ENCODE measurements around the gene CFB. TPM values are rescaled to one million over a fixed set of nuclear protein-coding genes. Genes with fewer than 3 reads are reported as not detected.
A peak's percentile ranks its signal among the peaks of the same experiment; 100 is the strongest.
"Not testable (repeated sequence)": the region's sequence is repeated elsewhere in the genome, so short reads cannot be mapped to it uniquely, and the experiment has no call there.

Gene CFB
- total RNA-seq, 1 experiment from 2014 or later, result not detected

DNA sequence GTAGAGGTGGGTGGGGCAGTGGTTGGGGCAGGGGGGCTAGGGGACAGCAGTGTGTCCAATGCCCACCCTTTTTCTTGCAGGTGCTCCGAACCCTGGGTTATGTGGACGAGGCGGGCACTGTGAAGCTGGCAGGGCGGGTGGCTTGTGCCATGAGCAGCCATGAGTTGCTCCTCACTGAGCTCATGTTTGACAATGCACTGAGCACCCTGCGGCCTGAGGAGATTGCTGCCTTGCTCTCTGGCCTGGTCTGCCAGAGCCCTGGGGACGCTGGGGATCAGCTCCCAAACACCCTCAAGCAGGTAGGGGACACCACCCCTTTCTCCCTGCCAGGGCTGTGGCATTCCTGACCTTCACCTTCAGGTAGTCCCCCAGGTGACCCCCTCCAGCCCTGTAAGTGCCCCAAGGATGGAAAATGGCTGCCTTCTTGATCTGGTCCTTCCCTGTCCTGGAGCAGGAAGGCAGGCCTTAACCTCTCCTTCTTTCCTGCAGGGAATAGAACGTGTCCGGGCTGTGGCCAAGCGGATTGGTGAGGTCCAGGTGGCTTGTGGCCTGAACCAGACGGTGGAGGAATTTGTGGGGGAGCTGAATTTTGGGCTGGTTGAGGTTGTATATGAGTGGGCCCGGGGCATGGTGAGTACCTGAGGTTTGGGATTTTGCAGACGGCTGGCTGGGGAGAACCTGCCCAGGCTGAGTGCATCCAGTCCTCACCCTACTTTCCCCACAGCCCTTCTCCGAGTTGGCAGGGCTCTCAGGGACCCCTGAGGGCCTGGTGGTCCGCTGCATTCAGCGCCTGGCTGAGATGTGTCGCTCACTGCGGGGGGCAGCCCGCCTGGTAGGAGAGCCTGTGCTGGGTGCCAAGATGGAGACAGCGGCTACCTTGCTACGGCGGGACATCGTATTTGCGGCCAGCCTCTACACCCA is 23.2 kb downstream of the CFB start:
- DNase-seq, result no peak
- H3K27me3 ChIP-seq (ENCODE audit: control insufficient read depth, insufficient read depth, low read length), result no peaks in the 10 kb centered on the region
- peaks cover 36% of the 10 kb centered on the region for H3K36me3 ChIP-seq (replicated peaks; ENCODE audit: control insufficient read depth, insufficient read depth, low read length)
- no peak overlapping the region for H3K4me3 ChIP-seq (ENCODE audit: insufficient read depth, low read depth, low read length)

DNA sequence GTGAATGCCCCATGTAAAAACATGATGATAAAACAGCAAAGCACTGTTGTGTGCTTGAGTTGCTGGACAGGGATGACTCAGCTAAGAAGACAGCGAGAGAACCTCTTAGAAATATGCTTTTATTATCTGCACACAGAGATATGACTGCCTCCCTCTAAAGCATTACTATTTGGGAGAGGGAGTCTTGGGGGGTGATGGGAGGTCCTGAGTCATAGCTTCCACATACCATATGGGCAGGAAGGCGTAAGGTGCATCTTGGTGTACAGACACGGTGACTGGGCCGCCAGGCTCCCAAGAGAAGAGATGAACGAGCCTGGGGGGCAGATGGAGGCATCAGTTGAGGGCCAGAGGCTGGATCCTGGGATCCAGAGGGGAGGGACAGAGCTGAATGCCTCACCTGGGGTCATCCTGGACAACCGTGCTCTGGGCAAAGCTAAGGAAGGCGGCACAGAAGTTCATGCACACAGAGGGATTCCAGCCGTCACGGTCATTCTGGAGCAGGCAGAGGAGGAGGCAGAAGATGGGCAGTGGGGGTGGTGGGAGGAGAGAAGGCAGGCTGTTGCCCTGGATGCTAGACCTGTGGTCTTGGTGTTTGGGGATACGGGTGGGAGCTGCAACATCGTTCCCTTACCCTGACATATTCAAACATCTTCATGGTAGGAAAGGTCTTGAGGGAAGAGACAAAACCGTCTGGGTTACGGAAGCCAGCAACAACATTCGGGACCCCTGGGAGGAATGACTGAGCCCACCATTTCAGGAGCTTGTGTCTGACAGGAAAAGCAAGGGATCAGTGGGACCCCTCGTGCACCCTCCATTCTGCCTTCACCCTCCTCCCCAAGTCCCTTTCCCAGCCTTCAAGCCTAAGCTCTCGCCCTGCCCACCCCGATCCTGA is 24.1 kb downstream of the CFB start:
- Histone ChIP-seq H3K4me3 (ENCODE audit: insufficient read depth, low read depth, low read length) (no peak overlapping the region), H3K27me3 (ENCODE audit: control insufficient read depth, insufficient read depth, low read length) (no peaks in the 10 kb centered on the region), H3K36me3 (replicated peaks; ENCODE audit: control insufficient read depth, insufficient read depth, low read length) (peaks cover 34% of the 10 kb centered on the region)
- DNase-seq, result no peak

DNA sequence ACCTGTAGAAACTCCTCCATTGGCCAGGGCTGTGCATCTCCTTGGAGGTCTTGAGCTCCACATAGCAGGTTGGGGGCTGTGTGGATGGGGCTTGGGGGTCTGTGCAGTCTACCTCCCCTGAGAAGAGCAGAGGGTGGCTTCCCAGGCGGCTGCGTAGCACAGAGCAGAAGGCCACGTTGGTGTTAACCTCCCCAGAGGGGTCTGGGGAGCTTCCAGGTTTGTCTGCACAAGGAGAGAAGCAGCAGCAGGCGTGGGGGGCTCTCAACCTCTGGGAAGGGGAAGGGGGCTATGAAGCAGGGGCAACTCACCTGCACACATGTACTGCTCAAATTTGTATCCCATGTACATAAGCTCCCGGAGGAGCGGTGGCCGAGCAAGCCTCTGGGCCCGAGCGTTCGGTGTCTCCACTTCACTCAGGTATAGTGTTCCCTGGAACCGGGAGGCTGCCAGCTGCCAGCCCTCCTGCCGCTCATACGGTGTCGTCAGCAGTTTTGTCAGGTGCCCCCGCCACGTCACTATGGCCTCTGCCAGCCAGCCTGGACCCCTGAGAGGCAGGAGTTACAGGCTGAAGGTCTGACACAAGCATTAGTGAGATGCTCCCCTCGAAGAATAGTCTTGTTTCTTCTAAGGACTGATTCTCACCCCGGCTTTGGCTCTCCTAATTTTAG is 24.8 kb downstream of the CFB start:
- Histone ChIP-seq H3K36me3 (replicated peaks; ENCODE audit: control insufficient read depth, insufficient read depth, low read length) (peaks cover 30% of the 10 kb centered on the region), H3K27me3 (ENCODE audit: control insufficient read depth, insufficient read depth, low read length) (no peaks in the 10 kb centered on the region), H3K4me3 (ENCODE audit: insufficient read depth, low read depth, low read length) (peak overlapping the region; percentile 74)
- DNase-seq, result no peak

DNA sequence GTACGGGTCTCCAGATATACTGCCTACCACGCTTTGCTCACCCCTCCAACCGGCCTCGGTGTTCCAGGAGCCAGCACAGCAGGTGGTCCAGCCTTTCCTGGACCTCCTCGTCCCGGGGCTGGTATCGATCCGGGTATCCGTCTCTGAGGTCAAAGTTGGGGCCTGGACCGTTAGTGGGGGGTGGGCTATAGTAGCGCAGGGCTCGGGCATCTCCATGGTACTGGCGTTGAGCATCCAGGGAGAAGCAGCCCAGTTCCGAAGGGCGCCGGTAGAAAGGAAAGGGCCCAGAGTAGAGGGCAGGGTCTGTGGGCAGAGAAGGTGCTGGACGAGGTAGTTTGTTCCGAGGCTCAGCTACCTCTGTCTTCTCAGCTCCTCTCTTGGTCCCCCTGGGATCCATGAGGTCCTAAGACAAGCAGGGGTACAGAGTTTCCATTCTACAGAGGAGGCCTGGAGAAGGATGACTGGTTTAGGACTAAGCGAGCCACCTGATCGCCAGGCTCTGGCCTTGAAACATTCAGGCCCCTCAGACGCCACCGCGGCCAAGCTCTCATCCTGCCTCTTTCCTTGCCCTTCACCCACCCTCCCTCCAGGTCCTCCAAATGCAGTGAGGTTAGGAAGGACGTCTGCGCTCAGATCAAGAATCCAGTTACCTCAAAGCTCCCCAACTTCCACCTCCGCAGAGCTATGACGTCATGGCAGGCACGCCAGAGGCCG is 25.5 kb downstream of the CFB start:
- DNase-seq, result no peak
- Histone ChIP-seq H3K4me3 (ENCODE audit: insufficient read depth, low read depth, low read length) (peak overlapping the region; percentile 74), H3K36me3 (replicated peaks; ENCODE audit: control insufficient read depth, insufficient read depth, low read length) (peaks cover 27% of the 10 kb centered on the region), H3K27me3 (ENCODE audit: control insufficient read depth, insufficient read depth, low read length) (no peaks in the 10 kb centered on the region)

DNA sequence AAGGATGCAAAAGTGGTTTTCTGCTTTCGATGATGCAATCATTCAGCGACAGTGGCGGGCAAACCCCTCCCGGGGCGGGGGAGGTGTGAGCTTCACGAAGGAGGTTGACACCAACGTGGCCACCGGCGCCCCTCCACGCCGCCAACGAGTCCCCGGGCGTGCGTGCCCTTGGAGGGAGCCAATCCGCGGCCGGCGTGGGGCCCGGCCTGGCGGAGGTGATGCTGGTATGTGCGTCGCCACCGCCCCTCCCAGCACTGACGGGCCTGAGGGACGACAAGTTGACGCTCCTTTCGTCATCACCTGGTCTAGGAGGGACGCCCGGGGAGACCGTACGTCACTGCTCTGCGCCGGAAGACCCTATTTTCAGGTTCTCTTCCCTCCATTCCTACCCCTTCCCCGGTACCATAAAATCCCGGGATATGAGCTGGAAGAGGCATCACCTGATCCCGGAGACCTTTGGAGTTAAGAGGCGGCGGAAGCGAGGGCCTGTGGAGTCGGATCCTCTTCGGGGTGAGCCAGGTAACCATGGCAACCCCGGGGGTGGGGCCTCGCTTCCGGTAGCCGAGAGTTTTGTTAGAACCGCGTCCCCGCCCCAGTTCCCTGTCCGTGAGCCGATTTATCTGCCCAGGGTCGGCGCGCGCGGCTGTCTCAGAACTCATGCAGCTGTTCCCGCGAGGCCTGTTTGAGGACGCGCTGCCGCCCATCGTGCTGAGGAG is 26.3 kb downstream of the CFB start, which contains the start of gene DXO:
Gene DXO, minus strand, starts transcription at position 146 of the 716 bp plus-strand sequence. CDS start 463 bp downstream, outside the sequence.
- peak; percentile 99 for DNase-seq
- Histone ChIP-seq H3K36me3 (replicated peaks; ENCODE audit: control insufficient read depth, insufficient read depth, low read length) (peaks cover 19% of the 10 kb centered on the region), H3K27me3 (ENCODE audit: control insufficient read depth, insufficient read depth, low read length) (no peaks in the 10 kb centered on the region), H3K4me3 (ENCODE audit: insufficient read depth, low read depth, low read length) (peak within 1 kb of the TSS; percentile 74)

DNA sequence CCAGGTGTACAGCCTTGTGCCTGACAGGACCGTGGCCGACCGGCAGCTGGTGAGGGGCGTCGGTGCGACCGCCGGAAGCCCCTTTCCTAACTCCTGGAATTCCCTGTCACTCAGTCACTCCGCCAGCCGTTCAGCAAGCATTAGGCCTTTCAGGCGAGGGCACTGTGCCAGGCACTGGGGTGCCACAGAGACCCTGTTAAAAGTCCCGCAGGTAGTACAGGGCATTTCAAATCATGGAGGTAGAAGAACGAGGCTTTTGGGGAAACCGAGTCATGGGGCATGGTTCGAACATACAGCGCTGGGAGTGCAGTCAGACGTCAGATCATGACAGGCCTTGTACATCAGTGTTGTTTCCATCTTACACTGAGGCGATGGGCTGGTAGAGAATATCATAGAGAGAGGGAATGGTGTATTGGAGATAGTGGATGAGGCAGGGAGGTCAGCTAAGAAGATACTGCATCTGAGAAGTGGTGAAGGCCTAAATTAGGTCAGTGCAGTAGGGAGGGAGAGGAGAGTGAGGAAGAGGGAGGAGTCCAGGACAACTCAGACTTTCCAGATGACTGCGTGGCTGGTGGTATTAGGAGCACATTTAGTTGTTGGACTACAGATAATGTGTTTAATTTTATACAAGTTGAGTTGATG is 26.9 kb downstream of the CFB start:
- H3K36me3 ChIP-seq (replicated peaks; ENCODE audit: control insufficient read depth, insufficient read depth, low read length), result peaks cover 13% of the 10 kb centered on the region
- DNase-seq, result no peak
- peak overlapping the region; percentile 74 for H3K4me3 ChIP-seq (ENCODE audit: insufficient read depth, low read depth, low read length)
- H3K27me3 ChIP-seq (ENCODE audit: control insufficient read depth, insufficient read depth, low read length), result no peaks in the 10 kb centered on the region

DNA sequence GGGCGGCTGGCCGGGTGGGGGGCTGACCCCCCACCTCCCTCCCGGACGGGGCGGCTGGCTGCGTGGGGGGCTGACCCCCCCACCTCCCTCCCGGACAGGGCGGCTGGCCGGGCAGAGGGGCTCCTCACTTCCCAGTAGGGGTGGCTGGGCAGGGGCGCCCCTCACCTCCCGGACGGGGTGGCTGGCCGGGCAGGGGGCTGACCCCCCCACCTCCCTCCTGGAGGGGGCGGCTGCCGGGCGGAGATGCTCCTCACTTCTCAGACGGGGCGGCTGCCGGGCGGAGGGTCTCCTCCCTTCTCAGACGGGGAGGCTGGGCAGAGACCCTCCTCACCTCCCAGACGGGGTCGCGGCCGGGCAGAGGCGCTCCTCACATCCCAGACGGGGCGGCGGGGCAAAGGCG is 30.2 kb downstream of the CFB start:
- H3K4me3 ChIP-seq (ENCODE audit: insufficient read depth, low read depth, low read length); H3K27me3 ChIP-seq (ENCODE audit: control insufficient read depth, insufficient read depth, low read length); DNase-seq: not testable (repeated sequence)

DNA sequence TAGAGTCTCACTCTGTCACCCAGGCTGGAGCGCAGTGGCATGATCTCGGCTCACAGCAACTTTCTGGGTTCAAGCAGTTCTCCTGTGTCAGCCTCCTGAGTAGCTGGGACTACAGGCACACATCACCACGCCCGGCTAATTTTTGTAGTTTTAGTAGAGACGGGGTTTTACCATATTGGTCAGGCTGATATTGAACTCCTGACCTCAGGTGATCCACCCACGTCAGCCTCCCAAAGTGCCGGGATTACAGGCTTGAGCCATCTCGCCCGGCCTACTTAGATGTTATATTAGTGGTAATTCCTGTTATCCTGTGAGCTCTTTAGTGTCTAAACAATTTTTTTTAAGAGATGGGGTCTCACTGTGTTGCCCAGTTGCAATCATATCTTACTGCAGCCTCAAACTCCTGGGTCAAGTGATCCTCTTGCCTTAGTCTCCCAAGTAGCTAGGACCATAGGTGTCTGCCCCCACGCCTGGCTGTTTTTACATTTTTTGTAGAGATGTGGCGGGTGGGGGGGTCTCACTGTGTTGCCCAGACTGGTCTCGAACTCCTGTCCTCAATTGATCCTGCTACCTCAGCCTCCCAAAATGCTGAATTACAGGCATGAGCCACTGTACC is 32.0 kb downstream of the CFB start:
- H3K36me3 ChIP-seq (replicated peaks; ENCODE audit: control insufficient read depth, insufficient read depth, low read length), result no peaks in the 10 kb centered on the region
- no peak for DNase-seq
- no peaks in the 10 kb centered on the region for H3K27me3 ChIP-seq (ENCODE audit: control insufficient read depth, insufficient read depth, low read length)
- H3K4me3 ChIP-seq (ENCODE audit: insufficient read depth, low read depth, low read length), result no peak overlapping the region

More for the DNA sequence above, 30.2 kb downstream of the CFB start:
- not testable (repeated sequence) for H3K36me3 ChIP-seq (replicated peaks; ENCODE audit: control insufficient read depth, insufficient read depth, low read length)

DNA sequence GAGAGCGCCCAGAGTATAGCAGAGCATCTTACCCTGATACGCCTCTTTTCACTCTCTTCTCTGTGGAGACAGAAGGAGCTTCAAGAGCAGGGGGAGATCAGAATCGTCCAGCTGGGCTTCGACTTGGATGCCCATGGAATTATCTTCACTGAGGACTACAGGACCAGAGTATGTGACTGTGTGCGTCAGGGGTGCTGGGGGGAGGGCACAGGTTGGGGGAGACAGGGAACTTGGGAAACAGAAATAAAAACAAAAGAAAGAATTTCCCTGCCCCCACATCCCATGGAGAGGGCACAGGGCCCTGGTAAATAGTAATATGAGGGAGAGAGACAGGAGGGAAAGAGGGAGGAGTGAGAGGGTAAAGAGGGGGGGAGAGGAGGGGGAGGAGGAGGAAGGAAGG is 32.9 kb downstream of the CFB start:
- Histone ChIP-seq H3K4me3 (ENCODE audit: insufficient read depth, low read depth, low read length) (no peak overlapping the region), H3K36me3 (replicated peaks; ENCODE audit: control insufficient read depth, insufficient read depth, low read length) (no peaks in the 10 kb centered on the region), H3K27me3 (ENCODE audit: control insufficient read depth, insufficient read depth, low read length) (no peaks in the 10 kb centered on the region)
- DNase-seq, result no peak

DNA sequence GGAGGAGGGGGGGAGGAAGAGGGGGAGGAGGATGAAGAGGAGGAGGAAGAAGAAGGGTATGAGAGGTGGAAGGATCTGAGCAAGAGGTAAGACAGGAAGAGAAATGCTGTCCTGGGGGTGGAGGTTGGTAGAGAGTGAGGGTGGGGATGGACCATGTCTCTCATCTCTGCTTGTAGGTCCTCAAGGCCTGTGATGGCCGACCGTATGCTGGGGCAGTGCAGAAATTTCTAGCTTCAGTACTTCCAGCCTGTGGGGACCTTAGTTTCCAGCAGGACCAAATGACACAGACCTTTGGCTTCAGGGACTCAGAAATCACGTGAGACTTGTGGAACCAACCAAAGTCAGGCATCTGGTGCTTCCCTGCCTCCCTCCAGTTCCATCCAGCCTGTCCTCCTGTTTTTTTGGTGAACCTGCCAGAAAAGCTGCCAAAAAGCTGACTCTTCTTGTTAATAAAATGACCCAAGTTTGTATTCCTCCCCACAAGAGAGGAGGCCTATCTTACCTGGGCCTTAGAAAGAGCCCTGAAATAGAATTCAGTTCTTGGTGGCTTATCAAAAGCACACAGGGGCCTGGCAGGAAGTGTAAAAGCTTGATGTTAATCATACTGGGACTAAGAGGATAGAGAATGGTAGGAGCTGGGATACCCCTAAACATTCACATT is 33.5 kb downstream of the CFB start:
- no peak for DNase-seq
- H3K27me3 ChIP-seq (ENCODE audit: control insufficient read depth, insufficient read depth, low read length), result no peaks in the 10 kb centered on the region
- no peaks in the 10 kb centered on the region for H3K36me3 ChIP-seq (replicated peaks; ENCODE audit: control insufficient read depth, insufficient read depth, low read length)
- H3K4me3 ChIP-seq (ENCODE audit: insufficient read depth, low read depth, low read length), result no peak overlapping the region

DNA sequence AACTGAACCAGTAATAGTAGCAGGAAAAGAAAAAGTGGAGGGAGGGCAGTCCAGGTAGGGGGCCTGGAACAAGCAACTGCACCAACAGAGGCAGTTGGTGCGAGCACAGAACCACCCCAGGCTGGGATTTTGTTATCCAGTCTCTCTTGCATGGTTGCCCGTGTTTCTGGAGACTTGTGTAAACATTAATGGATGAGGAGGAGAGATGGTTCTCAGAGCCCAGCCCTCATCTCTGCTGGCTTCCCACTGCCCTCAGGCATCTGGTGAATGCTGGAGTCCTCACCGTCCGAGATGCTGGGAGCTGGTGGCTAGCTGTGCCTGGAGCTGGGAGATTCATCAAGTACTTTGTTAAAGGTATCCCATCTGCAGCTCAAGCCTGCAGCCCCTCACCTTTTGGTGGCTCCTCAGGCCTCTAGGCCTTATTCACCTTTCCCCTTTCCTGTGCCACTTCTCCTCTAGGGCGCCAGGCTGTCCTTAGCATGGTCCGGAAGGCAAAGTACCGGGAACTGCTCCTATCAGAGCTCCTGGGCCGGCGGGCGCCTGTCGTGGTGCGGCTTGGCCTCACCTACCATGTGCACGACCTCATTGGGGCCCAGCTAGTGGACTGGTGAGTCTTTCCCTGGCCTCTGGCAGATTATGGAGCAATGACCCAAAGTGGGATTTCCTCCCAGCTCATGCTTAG is 34.4 kb downstream of the CFB start:
- H3K36me3 ChIP-seq (replicated peaks; ENCODE audit: control insufficient read depth, insufficient read depth, low read length); H3K27me3 ChIP-seq (ENCODE audit: control insufficient read depth, insufficient read depth, low read length); DNase-seq; H3K4me3 ChIP-seq (ENCODE audit: insufficient read depth, low read depth, low read length): not testable (repeated sequence)

DNA sequence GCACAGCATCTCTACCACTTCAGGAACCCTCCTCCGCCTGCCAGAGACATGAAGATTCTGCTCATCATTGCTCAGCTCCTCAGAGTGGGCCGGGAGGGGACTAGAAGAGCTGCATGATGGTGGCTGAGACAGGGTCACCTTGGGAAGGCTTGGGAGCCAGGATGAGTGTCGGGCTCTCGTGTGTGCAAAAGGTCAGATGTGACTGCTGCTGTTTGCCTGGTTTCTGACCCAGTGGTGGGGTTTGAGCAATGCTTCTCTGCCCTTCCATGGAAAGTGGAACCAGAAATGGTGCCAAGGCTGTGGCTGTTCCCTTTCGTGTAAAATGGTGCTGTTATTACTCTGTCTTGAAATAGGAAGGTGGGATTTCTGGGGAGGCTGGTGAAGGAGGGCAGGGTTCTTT is 35.1 kb downstream of the CFB start:
- H3K36me3 ChIP-seq (replicated peaks; ENCODE audit: control insufficient read depth, insufficient read depth, low read length); H3K4me3 ChIP-seq (ENCODE audit: insufficient read depth, low read depth, low read length); DNase-seq: not testable (repeated sequence)

More for the DNA sequence above, 35.1 kb downstream of the CFB start:
- H3K27me3 ChIP-seq (ENCODE audit: control insufficient read depth, insufficient read depth, low read length), result not testable (repeated sequence)

Measured in H7 (cell line).